Endothelial cell of umbilical vein (primary cell): ENCODE results near the gene LRRFIP2.

Source experiments
- EZH2 ChIP-seq: IDR thresholded peaks from 2 replicates; pipeline ENCODE4 v1.6.1; 2012; ENCODE audit warnings: borderline replicate concordance, low read depth, mild to moderate bottlenecking, moderate library complexity, low read length, inconsistent platforms; ENCODE audit not compliant: severe bottlenecking
- JUN ChIP-seq: IDR thresholded peaks from 2 replicates; pipeline ENCODE4 v1.6.1; 2011; ENCODE audit warnings: borderline replicate concordance, low read depth; ENCODE audit not compliant: insufficient read length, insufficient read depth
- POLR2A ChIP-seq: IDR thresholded peaks from 2 replicates; pipeline ENCODE4 v1.6.1; 2012; ENCODE audit warnings: low read depth, mild to moderate bottlenecking, control low read depth, low read length
- POLR2AphosphoS5 ChIP-seq: IDR thresholded peaks from 2 replicates; pipeline ENCODE4 v1.6.1; 2012; ENCODE audit warnings: low read depth, mild to moderate bottlenecking, control low read depth, low read length, moderate library complexity; ENCODE audit not compliant: insufficient read depth
- TF ChIP-seq, protein P1 (sequence below), 2 donors: IDR thresholded peaks; 1 replicate in 1 of 2; 2 replicates in 1 of 2; pipeline ENCODE4 v1.5.1; 2011; ENCODE audit warnings: low read length in 2 of 2, mild to moderate bottlenecking in 2 of 2, moderate library complexity in 2 of 2, control low read depth in 1 of 2, inconsistent platforms in 1 of 2, low read depth in 1 of 2; ENCODE audit not compliant: insufficient read depth in 1 of 2; ENCODE audit errors: extremely low read depth in 1 of 2

DNA sequence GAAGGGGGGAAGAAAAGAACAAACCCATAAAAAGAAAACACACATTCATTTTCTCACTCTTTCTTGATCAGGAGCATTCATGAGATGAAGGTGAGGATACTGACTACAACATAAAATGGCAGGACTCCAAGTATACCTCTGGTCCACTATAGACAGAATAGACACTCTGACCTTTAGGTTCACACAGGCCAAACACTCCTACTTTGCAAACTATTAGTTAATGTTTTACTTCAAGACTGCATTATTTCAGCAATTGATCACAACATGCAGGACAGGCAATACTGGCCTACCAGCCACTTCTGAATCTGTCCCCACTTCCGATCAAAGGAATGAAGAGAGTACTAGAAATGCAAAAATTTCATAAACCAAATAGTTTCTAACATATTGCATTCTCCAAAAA, 47.0 kb downstream of the LRRFIP2 start:
- TF ChIP-seq, protein P1, sequence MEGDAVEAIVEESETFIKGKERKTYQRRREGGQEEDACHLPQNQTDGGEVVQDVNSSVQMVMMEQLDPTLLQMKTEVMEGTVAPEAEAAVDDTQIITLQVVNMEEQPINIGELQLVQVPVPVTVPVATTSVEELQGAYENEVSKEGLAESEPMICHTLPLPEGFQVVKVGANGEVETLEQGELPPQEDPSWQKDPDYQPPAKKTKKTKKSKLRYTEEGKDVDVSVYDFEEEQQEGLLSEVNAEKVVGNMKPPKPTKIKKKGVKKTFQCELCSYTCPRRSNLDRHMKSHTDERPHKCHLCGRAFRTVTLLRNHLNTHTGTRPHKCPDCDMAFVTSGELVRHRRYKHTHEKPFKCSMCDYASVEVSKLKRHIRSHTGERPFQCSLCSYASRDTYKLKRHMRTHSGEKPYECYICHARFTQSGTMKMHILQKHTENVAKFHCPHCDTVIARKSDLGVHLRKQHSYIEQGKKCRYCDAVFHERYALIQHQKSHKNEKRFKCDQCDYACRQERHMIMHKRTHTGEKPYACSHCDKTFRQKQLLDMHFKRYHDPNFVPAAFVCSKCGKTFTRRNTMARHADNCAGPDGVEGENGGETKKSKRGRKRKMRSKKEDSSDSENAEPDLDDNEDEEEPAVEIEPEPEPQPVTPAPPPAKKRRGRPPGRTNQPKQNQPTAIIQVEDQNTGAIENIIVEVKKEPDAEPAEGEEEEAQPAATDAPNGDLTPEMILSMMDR (IDR thresholded peaks at IDR 0.05; ENCODE audit: extremely low read depth in 1 of 2, insufficient read depth in 1 of 2, low read depth in 1 of 2, low read length in 2 of 2), result no peak
- TF ChIP-seq POLR2AphosphoS5, result no peak
- no peak for TF ChIP-seq POLR2A
- TF ChIP-seq EZH2, result no peak
- TF ChIP-seq JUN, result no peak
